ENCODE data around the gene FZD1. TPM values are rescaled to one million over a fixed set of nuclear protein-coding genes. Genes with fewer than 3 reads are reported as not detected.

Gene FZD1
- total RNA-seq, 4 donors from 2014 or later: 2.1 to 4.1 (median 3.5) TPM

GRCh38 chr7:91291902-91292301, 27.7 kb downstream of the FZD1 start:
- in situ Hi-C loops (cut with MboI; ENCODE audit: low sequenced_read_pairs in 4 of 4) (no loop called here), intact Hi-C loops (cut with DNase I; ENCODE audit: low total_unique reads) (no loop called here)
- Histone ChIP-seq H3K27ac (no peak overlapping the region), H3K4me3 (no peak overlapping the region), H3K27me3 (no peaks in the 10 kb centered on the region), H3K4me1 (no peaks in the 10 kb centered on the region), H3K9me3 (no peaks in the 10 kb centered on the region), H3K36me3 (no peaks in the 10 kb centered on the region)
- TF ChIP-seq POLR2A (IDR thresholded peaks at IDR 0.05): no peak
- TF ChIP-seq, protein P1, sequence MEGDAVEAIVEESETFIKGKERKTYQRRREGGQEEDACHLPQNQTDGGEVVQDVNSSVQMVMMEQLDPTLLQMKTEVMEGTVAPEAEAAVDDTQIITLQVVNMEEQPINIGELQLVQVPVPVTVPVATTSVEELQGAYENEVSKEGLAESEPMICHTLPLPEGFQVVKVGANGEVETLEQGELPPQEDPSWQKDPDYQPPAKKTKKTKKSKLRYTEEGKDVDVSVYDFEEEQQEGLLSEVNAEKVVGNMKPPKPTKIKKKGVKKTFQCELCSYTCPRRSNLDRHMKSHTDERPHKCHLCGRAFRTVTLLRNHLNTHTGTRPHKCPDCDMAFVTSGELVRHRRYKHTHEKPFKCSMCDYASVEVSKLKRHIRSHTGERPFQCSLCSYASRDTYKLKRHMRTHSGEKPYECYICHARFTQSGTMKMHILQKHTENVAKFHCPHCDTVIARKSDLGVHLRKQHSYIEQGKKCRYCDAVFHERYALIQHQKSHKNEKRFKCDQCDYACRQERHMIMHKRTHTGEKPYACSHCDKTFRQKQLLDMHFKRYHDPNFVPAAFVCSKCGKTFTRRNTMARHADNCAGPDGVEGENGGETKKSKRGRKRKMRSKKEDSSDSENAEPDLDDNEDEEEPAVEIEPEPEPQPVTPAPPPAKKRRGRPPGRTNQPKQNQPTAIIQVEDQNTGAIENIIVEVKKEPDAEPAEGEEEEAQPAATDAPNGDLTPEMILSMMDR (IDR thresholded peaks at IDR 0.05 in 4 of 5, conservative IDR thresholded peaks at IDR 0.05 in 1 of 5): no peak
- no peak for DNase-seq
- no peak for ATAC-seq

DNA sequence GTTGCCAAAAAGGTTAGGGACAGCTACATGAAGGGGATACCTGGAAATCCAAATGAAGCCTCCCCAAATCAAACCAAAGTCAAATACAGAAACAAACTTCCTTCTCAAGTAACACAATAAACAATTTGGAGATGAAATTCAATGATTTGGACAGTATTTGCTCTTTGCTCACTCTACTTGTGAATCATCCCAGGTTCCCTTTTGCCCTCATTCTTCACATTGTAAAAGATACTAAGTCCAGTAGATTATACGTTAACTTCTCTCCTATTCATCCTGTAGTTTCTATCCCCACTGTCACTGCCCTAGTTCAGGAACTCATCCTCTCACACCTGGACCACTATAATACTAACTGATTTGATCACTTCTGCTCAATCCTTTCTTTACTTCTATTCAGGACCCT, 28.3 kb downstream of the FZD1 start:
- no peak overlapping the region for H3K27ac ChIP-seq
- no peak for TF ChIP-seq POLR2A (IDR thresholded peaks at IDR 0.05)
- TF ChIP-seq, protein P1 (IDR thresholded peaks at IDR 0.05 in 4 of 5, conservative IDR thresholded peaks at IDR 0.05 in 1 of 5): no peak
- no peaks in the 10 kb centered on the region for H3K36me3 ChIP-seq
- H3K4me1 ChIP-seq: no peaks in the 10 kb centered on the region
- H3K27me3 ChIP-seq: no peaks in the 10 kb centered on the region
- DNase-seq (no peak), ATAC-seq (no peak)
- no peak overlapping the region for H3K4me3 ChIP-seq
- intact Hi-C loops (cut with DNase I; ENCODE audit: low total_unique reads): no loop called here
- in situ Hi-C loops (cut with MboI; ENCODE audit: low sequenced_read_pairs in 4 of 4): no loop called here
- no peaks in the 10 kb centered on the region for H3K9me3 ChIP-seq

DNA sequence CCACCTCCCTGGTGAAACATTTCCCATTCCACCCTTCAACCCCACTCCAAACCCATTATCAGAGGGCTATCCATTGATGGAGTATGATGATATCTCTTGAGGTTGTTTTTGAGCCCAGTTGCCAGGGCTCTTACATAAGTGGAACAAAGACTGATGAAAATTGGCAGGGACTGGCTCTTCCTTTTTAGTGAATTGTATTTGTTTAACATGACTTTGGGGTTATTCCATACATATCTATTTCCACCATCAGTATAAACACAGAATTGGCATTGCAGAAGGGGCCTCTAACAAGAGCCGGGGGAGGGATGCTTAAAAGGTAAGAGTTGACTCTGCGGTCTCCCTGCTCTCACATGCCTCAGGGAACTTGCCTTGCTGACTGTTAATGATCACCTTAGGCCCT, 28.9 kb downstream of the FZD1 start:
- intact Hi-C loops (cut with DNase I; ENCODE audit: low total_unique reads) (no loop called here), in situ Hi-C loops (cut with MboI; ENCODE audit: low sequenced_read_pairs in 4 of 4) (no loop called here)
- Histone ChIP-seq H3K27ac (no peak overlapping the region), H3K9me3 (no peaks in the 10 kb centered on the region), H3K4me1 (no peaks in the 10 kb centered on the region), H3K27me3 (no peaks in the 10 kb centered on the region), H3K36me3 (no peaks in the 10 kb centered on the region), H3K4me3 (no peak overlapping the region)
- ATAC-seq: no peak
- DNase-seq: no peak
- no peak for TF ChIP-seq POLR2A (IDR thresholded peaks at IDR 0.05)
- TF ChIP-seq, protein P1 (IDR thresholded peaks at IDR 0.05 in 4 of 5, conservative IDR thresholded peaks at IDR 0.05 in 1 of 5): no peak

DNA sequence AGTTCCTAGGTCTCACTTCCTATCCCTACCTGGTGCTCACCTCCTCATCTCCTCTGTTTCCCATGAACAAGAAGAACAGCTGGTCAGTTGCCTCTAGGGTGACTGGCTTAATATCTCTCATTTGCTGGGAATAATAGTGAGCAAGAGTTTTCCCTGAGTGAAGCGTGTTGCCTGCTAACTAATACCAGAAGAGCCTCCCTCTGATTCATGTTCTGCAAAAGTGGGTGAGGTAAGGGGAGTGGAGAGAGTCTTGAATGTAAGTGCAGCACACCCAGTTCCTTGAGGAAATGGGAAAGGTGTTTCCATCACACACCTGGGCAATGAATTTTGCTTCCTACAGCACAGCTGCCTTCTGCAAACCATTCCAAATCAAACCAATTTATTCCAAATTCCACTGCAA, 29.6 kb downstream of the FZD1 start:
- H3K27ac ChIP-seq: no peak overlapping the region
- no peak overlapping the region for H3K4me3 ChIP-seq
- H3K36me3 ChIP-seq: no peaks in the 10 kb centered on the region
- no peaks in the 10 kb centered on the region for H3K27me3 ChIP-seq
- ATAC-seq: no peak
- intact Hi-C loops (cut with DNase I; ENCODE audit: low total_unique reads) (no loop called here), in situ Hi-C loops (cut with MboI; ENCODE audit: low sequenced_read_pairs in 4 of 4) (no loop called here)
- H3K9me3 ChIP-seq: no peaks in the 10 kb centered on the region
- TF ChIP-seq, protein P1 (IDR thresholded peaks at IDR 0.05 in 4 of 5, conservative IDR thresholded peaks at IDR 0.05 in 1 of 5): no peak
- no peak for TF ChIP-seq POLR2A (IDR thresholded peaks at IDR 0.05)
- no peak for DNase-seq
- no peaks in the 10 kb centered on the region for H3K4me1 ChIP-seq

GRCh38 chr7:91294639-91295220, 30.5 kb downstream of the FZD1 start:
- in situ Hi-C loops (cut with MboI; ENCODE audit: low sequenced_read_pairs in 4 of 4) (no loop called here), intact Hi-C loops (cut with DNase I; ENCODE audit: low total_unique reads) (no loop called here)
- Histone ChIP-seq H3K4me1 (no peaks in the 10 kb centered on the region), H3K36me3 (no peaks in the 10 kb centered on the region), H3K27me3 (no peaks in the 10 kb centered on the region), H3K4me3 (no peak overlapping the region), H3K9me3 (no peaks in the 10 kb centered on the region), H3K27ac (no peak overlapping the region)
- no peak for TF ChIP-seq POLR2A (IDR thresholded peaks at IDR 0.05)
- TF ChIP-seq, protein P1 (IDR thresholded peaks at IDR 0.05 in 4 of 5, conservative IDR thresholded peaks at IDR 0.05 in 1 of 5): no peak
- ATAC-seq: no peak
- DNase-seq: no peak

All from gastrocnemius medialis (tissue), 4 donors.